Neural cell (in vitro differentiated cells): ENCODE data around the gene FOXF1.

Experiments
- EP300 ChIP-seq: fragments of 450-650 bp; conservative IDR thresholded peaks from 2 replicates; pipeline ENCODE4 v1.6.1; 2014; ENCODE audit warnings: antibody characterized with exemption, mild to moderate bottlenecking, moderate library complexity; ENCODE audit not compliant: poor library complexity, severe bottlenecking
- EZH2 ChIP-seq: fragments of 200-600, 300-800 bp; shearing (Covaris generic), sonication (generic); IDR thresholded peaks from 2 replicates; pipeline ENCODE4 v1.6.1; 2014; ENCODE audit warnings: antibody characterized with exemption, low read length, borderline replicate concordance, mild to moderate bottlenecking; ENCODE audit not compliant: insufficient read depth, poor library complexity, severe bottlenecking
- POLR2AphosphoS5 ChIP-seq: IDR thresholded peaks from 2 replicates; pipeline ENCODE4 v1.6.1; 2012
- RAD21 ChIP-seq: fragments of 450-650 bp; conservative IDR thresholded peaks from 2 replicates; pipeline ENCODE4 v1.6.1; 2014; ENCODE audit warnings: antibody characterized with exemption, mild to moderate bottlenecking, moderate library complexity
- SMC3 ChIP-seq: fragments of 450-650 bp; conservative IDR thresholded peaks from 2 replicates; pipeline ENCODE4 v1.6.1; 2014; ENCODE audit warnings: antibody characterized with exemption, mild to moderate bottlenecking, moderate library complexity; ENCODE audit not compliant: poor library complexity
- TAF1 ChIP-seq: IDR thresholded peaks from 2 replicates; pipeline ENCODE4 v1.6.1; 2012; ENCODE audit warnings: low read depth
- TF ChIP-seq, protein P1 (sequence below): fragments of 450-650 bp; IDR thresholded peaks from 2 replicates; pipeline ENCODE4 v1.5.1; 2014; ENCODE audit warnings: antibody characterized with exemption, mild to moderate bottlenecking, moderate library complexity; ENCODE audit not compliant: poor library complexity, severe bottlenecking

DNA sequence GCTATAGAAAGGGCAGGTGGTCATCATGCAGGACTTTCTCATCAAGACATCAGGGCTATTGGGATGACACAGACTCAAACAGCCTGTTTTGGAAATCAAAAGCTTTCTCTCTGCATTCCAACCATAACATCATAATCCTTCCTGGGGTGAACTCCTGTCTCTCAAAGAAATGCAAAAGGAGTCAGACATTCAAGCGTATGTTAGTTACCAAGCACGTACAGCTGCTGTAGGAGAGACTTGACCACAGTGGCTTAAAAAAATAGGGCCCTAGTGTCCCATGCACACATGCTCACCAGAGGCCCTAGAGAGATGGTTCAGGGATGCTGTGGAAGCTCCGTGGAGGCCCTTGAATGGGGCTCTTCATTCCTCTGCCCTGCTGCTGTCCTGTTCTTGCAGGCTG is 24.6 kb upstream of the FOXF1 start:
- TF ChIP-seq, protein P1, sequence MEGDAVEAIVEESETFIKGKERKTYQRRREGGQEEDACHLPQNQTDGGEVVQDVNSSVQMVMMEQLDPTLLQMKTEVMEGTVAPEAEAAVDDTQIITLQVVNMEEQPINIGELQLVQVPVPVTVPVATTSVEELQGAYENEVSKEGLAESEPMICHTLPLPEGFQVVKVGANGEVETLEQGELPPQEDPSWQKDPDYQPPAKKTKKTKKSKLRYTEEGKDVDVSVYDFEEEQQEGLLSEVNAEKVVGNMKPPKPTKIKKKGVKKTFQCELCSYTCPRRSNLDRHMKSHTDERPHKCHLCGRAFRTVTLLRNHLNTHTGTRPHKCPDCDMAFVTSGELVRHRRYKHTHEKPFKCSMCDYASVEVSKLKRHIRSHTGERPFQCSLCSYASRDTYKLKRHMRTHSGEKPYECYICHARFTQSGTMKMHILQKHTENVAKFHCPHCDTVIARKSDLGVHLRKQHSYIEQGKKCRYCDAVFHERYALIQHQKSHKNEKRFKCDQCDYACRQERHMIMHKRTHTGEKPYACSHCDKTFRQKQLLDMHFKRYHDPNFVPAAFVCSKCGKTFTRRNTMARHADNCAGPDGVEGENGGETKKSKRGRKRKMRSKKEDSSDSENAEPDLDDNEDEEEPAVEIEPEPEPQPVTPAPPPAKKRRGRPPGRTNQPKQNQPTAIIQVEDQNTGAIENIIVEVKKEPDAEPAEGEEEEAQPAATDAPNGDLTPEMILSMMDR, result no peak
- TF ChIP-seq EP300, result no peak
- TF ChIP-seq SMC3, result no peak
- no peak for TF ChIP-seq POLR2AphosphoS5
- no peak for TF ChIP-seq TAF1
- TF ChIP-seq RAD21, result no peak
- no peak for TF ChIP-seq EZH2
